SK-N-MC (cell line): ENCODE data around the gene AARS2.

ENCODE experiments used
- DNase-seq: peaks from one replicate; pipeline ENCODE4 v3.0.0-alpha.2; 2011; ENCODE audit warnings: low read depth, low spot score
- H3K27ac ChIP-seq: fragments of 200-600 bp; sonication (generic); 2 replicates; pipeline ENCODE4 v1.5.1; 2016; ENCODE audit warnings: mixed run types
- H3K36me3 ChIP-seq: fragments of 200-600 bp; sonication (generic); 2 replicates; pipeline ENCODE4 v1.6.1; 2017; ENCODE audit warnings: antibody characterized with exemption, low read length, mixed read lengths; ENCODE audit not compliant: insufficient read depth
- H3K4me3 ChIP-seq: fragments of 200-600 bp; sonication (generic); 2 replicates; pipeline ENCODE4 v1.5.1; 2016
- H3K9ac ChIP-seq: fragments of 200-600 bp; sonication (generic); 2 replicates; pipeline ENCODE4 v1.8.0; 2017; ENCODE audit warnings: mixed run types, mixed read lengths; ENCODE audit not compliant: insufficient read length
- H3K9me3 ChIP-seq: fragments of 200-600 bp; sonication (generic); 2 replicates; pipeline ENCODE4 v1.6.1; 2017; ENCODE audit warnings: low read depth, mild to moderate bottlenecking, antibody characterized with exemption, low read length, moderate library complexity, mixed read lengths
- EZH2 ChIP-seq: fragments of 200-600 bp; sonication (generic); IDR thresholded peaks from one replicate; pipeline ENCODE4 v1.6.1; 2017; ENCODE audit warnings: antibody characterized with exemption
- FOXP2 ChIP-seq: optimal IDR thresholded peaks from 2 replicates; pipeline ENCODE3; 2011; ENCODE audit warnings: mild to moderate bottlenecking, moderate library complexity; ENCODE audit not compliant: insufficient read depth; ENCODE audit errors: extremely low read length, control extremely low read depth
- POLR2AphosphoS5 ChIP-seq: IDR thresholded peaks from 2 replicates; pipeline ENCODE4 v1.6.1; 2012; ENCODE audit warnings: mild to moderate bottlenecking, low read depth, low read length, borderline replicate concordance

The AARS2 gene

GRCh38 chr6:44309631-44310030 is 3.5 kb downstream of the AARS2 start:
- H3K36me3 ChIP-seq: peaks cover 40% of the 10 kb centered on the region

GRCh38 chr6:44309092-44309491 is 4.1 kb downstream of the AARS2 start:
- Histone ChIP-seq H3K27ac (no peak overlapping the region), H3K36me3 (peaks cover 45% of the 10 kb centered on the region), H3K9ac (no peak overlapping the region), H3K9me3 (no peaks in the 10 kb centered on the region), H3K4me3 (no peak overlapping the region)
- no peak for DNase-seq
- TF ChIP-seq FOXP2 (no peak), POLR2AphosphoS5 (no peak), EZH2 (no peak)

More at GRCh38 chr6:44309631-44310030, 3.5 kb downstream of the AARS2 start:
- H3K9me3 ChIP-seq: no peaks in the 10 kb centered on the region
- TF ChIP-seq POLR2AphosphoS5: no peak
- no peak for TF ChIP-seq EZH2
- no peak for TF ChIP-seq FOXP2
- H3K9ac ChIP-seq: no peak overlapping the region
- DNase-seq: no peak
- no peak overlapping the region for H3K27ac ChIP-seq
- no peak overlapping the region for H3K4me3 ChIP-seq

GRCh38 chr6:44307217-44307616 is 5.9 kb downstream of the AARS2 start:
- H3K9ac ChIP-seq: no peak overlapping the region
- no peak overlapping the region for H3K4me3 ChIP-seq
- TF ChIP-seq FOXP2: no peak
- no peak for TF ChIP-seq EZH2
- no peak for TF ChIP-seq POLR2AphosphoS5
- DNase-seq: no peak
- no peaks in the 10 kb centered on the region for H3K9me3 ChIP-seq
- H3K36me3 ChIP-seq: peaks cover 64% of the 10 kb centered on the region
- no peak overlapping the region for H3K27ac ChIP-seq

- no peak for DNase-seq
- H3K27ac ChIP-seq: no peak overlapping the region
- peaks cover 65% of the 10 kb centered on the region for H3K36me3 ChIP-seq
Measured at GRCh38 chr6:44306710-44307109, 6.4 kb downstream of the AARS2 start.

GRCh38 chr6:44305200-44305725 is 7.9 kb downstream of the AARS2 start:
- H3K36me3 ChIP-seq: peaks cover 59% of the 10 kb centered on the region
- no peak overlapping the region for H3K9ac ChIP-seq
- no peak for DNase-seq
- no peak overlapping the region for H3K4me3 ChIP-seq
- no peak overlapping the region for H3K27ac ChIP-seq
- TF ChIP-seq EZH2 (no peak), FOXP2 (no peak), POLR2AphosphoS5 (no peak)
- H3K9me3 ChIP-seq: no peaks in the 10 kb centered on the region

More at GRCh38 chr6:44306710-44307109, 6.4 kb downstream of the AARS2 start:
- H3K4me3 ChIP-seq: no peak overlapping the region
- no peak overlapping the region for H3K9ac ChIP-seq
- TF ChIP-seq FOXP2 (no peak), POLR2AphosphoS5 (no peak), EZH2 (no peak)
- no peaks in the 10 kb centered on the region for H3K9me3 ChIP-seq

GRCh38 chr6:44304282-44305199 is 8.6 kb downstream of the AARS2 start:
- Histone ChIP-seq H3K27ac (no peak overlapping the region), H3K9me3 (no peaks in the 10 kb centered on the region), H3K9ac (no peak overlapping the region), H3K36me3 (peaks cover 54% of the 10 kb centered on the region), H3K4me3 (no peak overlapping the region)
- no peak for DNase-seq
- TF ChIP-seq POLR2AphosphoS5 (no peak), EZH2 (no peak), FOXP2 (no peak)

GRCh38 chr6:44303842-44304241 is 9.3 kb downstream of the AARS2 start:
- TF ChIP-seq FOXP2 (no peak), POLR2AphosphoS5 (no peak), EZH2 (no peak)
- H3K4me3 ChIP-seq: no peak overlapping the region
- H3K27ac ChIP-seq: no peak overlapping the region
- no peak for DNase-seq
- H3K9me3 ChIP-seq: no peaks in the 10 kb centered on the region
- peaks cover 47% of the 10 kb centered on the region; the same call in 1 of the 2 replicates for H3K36me3 ChIP-seq
- H3K9ac ChIP-seq: no peak overlapping the region

GRCh38 chr6:44302856-44303255 is 10.3 kb downstream of the AARS2 start:
- no peaks in the 10 kb centered on the region for H3K9me3 ChIP-seq
- H3K9ac ChIP-seq: no peak overlapping the region
- DNase-seq: no peak
- H3K27ac ChIP-seq: no peak overlapping the region
- H3K4me3 ChIP-seq: no peak overlapping the region
- peaks cover 47% of the 10 kb centered on the region; the same call in 1 of the 2 replicates for H3K36me3 ChIP-seq
- no peak for TF ChIP-seq FOXP2
- no peak for TF ChIP-seq POLR2AphosphoS5
- no peak for TF ChIP-seq EZH2
